Activated naive CD8-positive, alpha-beta T cell (primary cell): ENCODE data around the gene ADPGK.

ENCODE experiments used
- H3K27ac Mint-ChIP-seq: one replicate; pipeline ENCODE4 v1.8.0; 2021; ENCODE audit warnings: mixed read lengths
- H3K27me3 Mint-ChIP-seq: one replicate; pipeline ENCODE4 v1.8.0; 2021; ENCODE audit warnings: mixed read lengths
- H3K36me3 Mint-ChIP-seq: one replicate; pipeline ENCODE4 v1.8.0; 2021; ENCODE audit warnings: mixed read lengths
- H3K4me1 Mint-ChIP-seq: one replicate; pipeline ENCODE4 v1.8.0; 2021; ENCODE audit warnings: low read depth, mixed read lengths
- H3K4me3 Mint-ChIP-seq: one replicate; pipeline ENCODE4 v1.8.0; 2021; ENCODE audit warnings: mild to moderate bottlenecking, mixed read lengths
- H3K9me3 Mint-ChIP-seq: one replicate; pipeline ENCODE4 v1.8.0; 2021; ENCODE audit warnings: low read depth, mixed read lengths

The ADPGK gene

GRCh38 chr15:72797338-72797689 is 13.8 kb upstream of the ADPGK start:
- peaks cover 23% of the 10 kb centered on the region for H3K27me3 Mint-ChIP-seq
- H3K27ac Mint-ChIP-seq = no peak overlapping the region

GRCh38 chr15:72796515-72797337 is 13.2 kb upstream of the ADPGK start:
- H3K4me1 Mint-ChIP-seq = peaks cover 5% of the 10 kb centered on the region
- peak overlapping the region; percentile 86 for H3K4me3 Mint-ChIP-seq
- no peak overlapping the region for H3K27ac Mint-ChIP-seq
- H3K27me3 Mint-ChIP-seq = peaks cover 21% of the 10 kb centered on the region
- no peaks in the 10 kb centered on the region for H3K9me3 Mint-ChIP-seq
- no peaks in the 10 kb centered on the region for H3K36me3 Mint-ChIP-seq

More at GRCh38 chr15:72797338-72797689, 13.8 kb upstream of the ADPGK start:
- Mint-ChIP-seq H3K4me3 (peak overlapping the region; percentile 81), H3K4me1 (peaks cover 5% of the 10 kb centered on the region), H3K9me3 (no peaks in the 10 kb centered on the region), H3K36me3 (no peaks in the 10 kb centered on the region)

GRCh38 chr15:72796210-72796514 is 12.6 kb upstream of the ADPGK start:
- H3K9me3 Mint-ChIP-seq = no peaks in the 10 kb centered on the region
- no peaks in the 10 kb centered on the region for H3K36me3 Mint-ChIP-seq
- H3K27me3 Mint-ChIP-seq = peaks cover 17% of the 10 kb centered on the region
- peaks cover 5% of the 10 kb centered on the region for H3K4me1 Mint-ChIP-seq
- H3K4me3 Mint-ChIP-seq = peak overlapping the region; percentile 86
- no peak overlapping the region for H3K27ac Mint-ChIP-seq

GRCh38 chr15:72793766-72794660 is 10.5 kb upstream of the ADPGK start:
- H3K9me3 Mint-ChIP-seq = no peaks in the 10 kb centered on the region
- H3K36me3 Mint-ChIP-seq = no peaks in the 10 kb centered on the region
- H3K27ac Mint-ChIP-seq = no peak overlapping the region
- H3K27me3 Mint-ChIP-seq = peaks cover 12% of the 10 kb centered on the region
- no peak overlapping the region for H3K4me3 Mint-ChIP-seq
- peaks cover 5% of the 10 kb centered on the region for H3K4me1 Mint-ChIP-seq

- peaks cover 5% of the 10 kb centered on the region for H3K4me1 Mint-ChIP-seq
- no peak overlapping the region for H3K27ac Mint-ChIP-seq
- no peaks in the 10 kb centered on the region for H3K36me3 Mint-ChIP-seq
- no peaks in the 10 kb centered on the region for H3K9me3 Mint-ChIP-seq
- H3K27me3 Mint-ChIP-seq = peaks cover 10% of the 10 kb centered on the region
- H3K4me3 Mint-ChIP-seq = no peak overlapping the region
Observed at GRCh38 chr15:72792431-72792830, 8.9 kb upstream of the ADPGK start.

- H3K4me3 Mint-ChIP-seq = no peak overlapping the region
- no peak overlapping the region for H3K27ac Mint-ChIP-seq
- peaks cover 3% of the 10 kb centered on the region for H3K4me1 Mint-ChIP-seq
- peaks cover 5% of the 10 kb centered on the region for H3K27me3 Mint-ChIP-seq
- no peaks in the 10 kb centered on the region for H3K9me3 Mint-ChIP-seq
- no peaks in the 10 kb centered on the region for H3K36me3 Mint-ChIP-seq
Observed at GRCh38 chr15:72790302-72790910, 6.8 kb upstream of the ADPGK start.

GRCh38 chr15:72787526-72787925 is 4.0 kb upstream of the ADPGK start:
- H3K9me3 Mint-ChIP-seq = no peaks in the 10 kb centered on the region
- no peaks in the 10 kb centered on the region for H3K36me3 Mint-ChIP-seq
- no peak overlapping the region for H3K4me3 Mint-ChIP-seq
- H3K4me1 Mint-ChIP-seq = peaks cover 21% of the 10 kb centered on the region
- H3K27me3 Mint-ChIP-seq = peaks cover 4% of the 10 kb centered on the region
- no peak overlapping the region for H3K27ac Mint-ChIP-seq

GRCh38 chr15:72786676-72787345 is 3.3 kb upstream of the ADPGK start:
- Mint-ChIP-seq H3K27me3 (peaks cover 1% of the 10 kb centered on the region), H3K27ac (no peak overlapping the region), H3K4me3 (no peak overlapping the region)

GRCh38 chr15:72786242-72786641 is 2.7 kb upstream of the ADPGK start:
- H3K27me3 Mint-ChIP-seq = peaks cover 1% of the 10 kb centered on the region
- H3K4me3 Mint-ChIP-seq = no peak overlapping the region
- H3K9me3 Mint-ChIP-seq = no peaks in the 10 kb centered on the region
- H3K27ac Mint-ChIP-seq = no peak overlapping the region
- peaks cover 30% of the 10 kb centered on the region for H3K4me1 Mint-ChIP-seq
- H3K36me3 Mint-ChIP-seq = peaks cover 5% of the 10 kb centered on the region

More at GRCh38 chr15:72786676-72787345, 3.3 kb upstream of the ADPGK start:
- H3K36me3 Mint-ChIP-seq = no peaks in the 10 kb centered on the region
- H3K9me3 Mint-ChIP-seq = no peaks in the 10 kb centered on the region
- H3K4me1 Mint-ChIP-seq = peaks cover 24% of the 10 kb centered on the region

GRCh38 chr15:72785841-72786240 is 2.3 kb upstream of the ADPGK start:
- Mint-ChIP-seq H3K36me3 (peaks cover 9% of the 10 kb centered on the region), H3K27me3 (peaks cover under 1% of the 10 kb centered on the region), H3K27ac (no peak overlapping the region), H3K4me1 (peaks cover 34% of the 10 kb centered on the region), H3K4me3 (peak overlapping the region; percentile 42), H3K9me3 (no peaks in the 10 kb centered on the region)

GRCh38 chr15:72785432-72785831 is 1.9 kb upstream of the ADPGK start:
- H3K4me3 Mint-ChIP-seq = peak overlapping the region; percentile 42
- H3K4me1 Mint-ChIP-seq = peaks cover 38% of the 10 kb centered on the region
- H3K27ac Mint-ChIP-seq = peak overlapping the region; percentile 96
- H3K36me3 Mint-ChIP-seq = peaks cover 10% of the 10 kb centered on the region
- no peaks in the 10 kb centered on the region for H3K9me3 Mint-ChIP-seq
- H3K27me3 Mint-ChIP-seq = no peaks in the 10 kb centered on the region

GRCh38 chr15:72784456-72784876 is 908 bp upstream of the ADPGK start:
- Mint-ChIP-seq H3K27ac (peak overlapping the region; percentile 96), H3K4me1 (peaks cover 48% of the 10 kb centered on the region), H3K9me3 (no peaks in the 10 kb centered on the region), H3K36me3 (peaks cover 14% of the 10 kb centered on the region), H3K27me3 (no peaks in the 10 kb centered on the region), H3K4me3 (peak overlapping the region; percentile 94)

- Mint-ChIP-seq H3K27ac (peak overlapping the region; percentile 98), H3K9me3 (no peaks in the 10 kb centered on the region), H3K27me3 (no peaks in the 10 kb centered on the region), H3K36me3 (peaks cover 17% of the 10 kb centered on the region), H3K4me1 (peaks cover 57% of the 10 kb centered on the region), H3K4me3 (peak overlapping the region; percentile 97)
Observed at GRCh38 chr15:72783004-72783639, 436 bp downstream of the ADPGK start.

GRCh38 chr15:72782274-72783003 is 1.1 kb downstream of the ADPGK start:
- Mint-ChIP-seq H3K36me3 (peaks cover 17% of the 10 kb centered on the region), H3K9me3 (no peaks in the 10 kb centered on the region), H3K27me3 (no peaks in the 10 kb centered on the region), H3K4me1 (peaks cover 59% of the 10 kb centered on the region), H3K4me3 (peak overlapping the region; percentile 97), H3K27ac (peak overlapping the region; percentile 98)
